Effector memory CD4-positive, alpha-beta T cell (primary cell): Measurements from ENCODE around the gene DIPK1A.

Experiments
- DNase-seq, 3 donors: peaks; one replicate each; pipeline ENCODE4 v3.0.0-alpha.2; 2020
- H3K27ac ChIP-seq: 2 replicates; pipeline ENCODE4 v1.7.0; 2013; ENCODE audit warnings: mild to moderate bottlenecking, low read length, moderate library complexity; ENCODE audit not compliant: insufficient read depth, poor library complexity, severe bottlenecking
- H3K27me3 ChIP-seq: replicated peaks from 2 replicates; pipeline ENCODE4 v1.7.0; 2013; ENCODE audit warnings: mild to moderate bottlenecking, low read length; ENCODE audit not compliant: insufficient read depth, control insufficient read depth, poor library complexity, severe bottlenecking
- H3K36me3 ChIP-seq: 2 replicates; pipeline ENCODE4 v1.7.0; 2013; ENCODE audit warnings: mild to moderate bottlenecking, low read length, moderate library complexity; ENCODE audit not compliant: control insufficient read depth, insufficient read depth
- H3K4me1 ChIP-seq: 2 replicates; pipeline ENCODE4 v1.7.0; 2013; ENCODE audit warnings: low read length, mild to moderate bottlenecking; ENCODE audit not compliant: control insufficient read depth, insufficient read depth, poor library complexity, severe bottlenecking
- H3K4me3 ChIP-seq: 2 replicates; pipeline ENCODE4 v1.7.0; 2013; ENCODE audit warnings: low read length, low read depth, mild to moderate bottlenecking; ENCODE audit not compliant: insufficient read depth, poor library complexity, severe bottlenecking
- H3K9me3 ChIP-seq: 2 replicates; pipeline ENCODE4 v1.7.0; 2013; ENCODE audit warnings: mild to moderate bottlenecking, low read length, moderate library complexity; ENCODE audit not compliant: control insufficient read depth

The DIPK1A gene

DNA sequence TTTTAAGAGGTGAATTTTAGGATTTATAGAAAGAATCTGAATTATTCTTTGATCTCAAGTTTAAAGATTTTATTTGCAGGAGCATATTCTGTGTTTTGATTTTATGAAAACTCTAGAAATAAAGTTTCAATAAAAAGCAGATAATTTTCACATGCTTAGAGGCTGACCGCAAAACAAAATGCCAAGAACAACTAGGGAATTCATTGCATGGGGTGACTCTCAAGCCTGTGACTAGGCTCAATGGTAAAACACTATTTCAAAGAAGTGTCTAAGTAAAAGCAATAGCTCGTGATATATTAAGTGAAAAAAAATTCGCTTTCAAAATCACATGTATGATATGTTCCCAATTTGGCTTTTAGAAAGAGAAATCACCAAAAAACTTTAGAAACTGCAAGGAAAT, 79.9 kb downstream of the DIPK1A start:
- Histone ChIP-seq H3K27me3 (no peaks in the 10 kb centered on the region), H3K4me3 (no peak overlapping the region), H3K9me3 (no peaks in the 10 kb centered on the region), H3K36me3 (no peaks in the 10 kb centered on the region), H3K4me1 (peaks cover 25% of the 10 kb centered on the region), H3K27ac (no peak overlapping the region)
- no peak for DNase-seq

DNA sequence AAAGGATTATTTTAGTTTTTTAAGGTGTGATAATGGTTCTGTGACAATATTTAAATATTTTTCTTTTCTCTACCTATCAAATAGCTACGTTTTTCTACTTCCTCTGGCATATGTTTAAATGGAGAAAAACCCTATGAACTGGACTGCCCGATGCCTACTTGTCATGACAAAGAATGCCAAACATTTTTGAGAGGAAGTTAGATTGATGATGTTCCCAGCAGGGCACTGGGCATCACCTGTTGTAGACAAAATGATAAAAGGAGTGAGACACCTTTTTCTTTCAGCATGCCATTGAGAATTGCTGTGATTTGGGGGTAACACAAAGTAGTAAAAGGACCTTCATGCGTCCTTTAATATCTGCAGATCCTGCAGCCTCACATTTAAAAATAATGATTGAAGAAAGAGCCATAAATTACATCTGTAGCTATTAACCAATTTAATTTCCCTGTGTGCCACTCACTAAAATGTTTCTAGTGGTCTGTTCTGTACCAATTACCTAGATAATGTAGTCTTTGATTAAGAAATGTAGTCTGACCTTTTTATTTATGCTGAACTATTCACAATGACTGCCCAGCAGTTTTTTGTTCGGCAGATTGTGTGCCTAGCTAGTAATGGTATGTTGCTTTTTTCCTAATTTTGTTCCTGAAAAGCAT, 81.8 kb downstream of the DIPK1A start:
- Histone ChIP-seq H3K9me3 (no peaks in the 10 kb centered on the region), H3K27ac (no peak overlapping the region), H3K4me3 (no peak overlapping the region), H3K4me1 (peaks cover 22% of the 10 kb centered on the region), H3K36me3 (peaks cover 4% of the 10 kb centered on the region), H3K27me3 (no peaks in the 10 kb centered on the region)
- DNase-seq: no peak

DNA sequence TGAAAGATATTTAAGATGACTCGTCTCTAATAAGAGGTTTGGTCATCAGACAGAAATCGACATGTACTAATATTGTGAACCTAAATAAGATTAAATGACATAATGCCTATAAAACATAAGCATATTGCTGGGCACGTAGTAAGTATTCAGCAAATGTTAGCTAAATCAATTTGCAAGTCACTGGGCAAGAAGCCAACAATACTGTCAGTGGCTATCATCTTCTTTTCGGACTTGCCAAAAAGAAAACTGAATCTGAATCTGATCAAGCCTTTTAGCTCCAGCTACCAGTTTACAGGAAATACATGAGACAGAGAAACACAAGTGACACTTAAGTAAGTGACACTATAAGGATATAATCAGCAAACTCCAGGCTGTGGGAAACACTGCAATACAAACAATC, 83.5 kb downstream of the DIPK1A start:
- H3K9me3 ChIP-seq: no peaks in the 10 kb centered on the region
- no peak for DNase-seq
- H3K27me3 ChIP-seq: no peaks in the 10 kb centered on the region
- H3K36me3 ChIP-seq: peaks cover 6% of the 10 kb centered on the region
- no peak overlapping the region for H3K4me3 ChIP-seq
- peaks cover 10% of the 10 kb centered on the region for H3K4me1 ChIP-seq
- H3K27ac ChIP-seq: no peak overlapping the region

DNA sequence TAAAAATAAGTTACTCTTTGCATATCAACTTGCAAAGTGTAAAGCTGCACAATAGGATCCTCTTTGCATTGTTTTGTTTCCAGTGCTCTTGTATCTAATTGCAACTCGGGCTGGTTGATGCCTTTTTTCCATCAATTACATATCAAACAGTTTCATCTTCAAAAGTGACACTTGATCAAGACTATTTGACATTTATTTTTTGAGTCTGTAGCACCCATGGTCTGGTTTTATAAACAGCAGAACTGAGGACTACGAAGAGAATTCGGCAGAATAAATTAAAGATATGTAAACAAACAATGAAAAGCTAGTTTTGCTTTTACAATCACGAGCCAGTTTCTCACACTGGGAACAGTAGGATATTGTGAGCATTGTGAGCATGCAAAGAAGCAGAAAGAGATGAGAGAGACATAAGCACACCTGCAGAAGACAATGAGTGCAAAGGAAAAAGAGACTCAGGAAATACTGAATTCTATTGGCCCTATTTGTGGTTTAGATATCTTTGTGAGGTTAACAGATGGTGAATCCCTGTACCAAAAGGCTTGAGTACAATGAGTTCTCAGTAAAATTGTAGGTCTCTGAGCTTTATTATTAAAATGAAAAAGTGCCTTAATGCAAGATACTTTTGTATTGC, 84.1 kb downstream of the DIPK1A start:
- Histone ChIP-seq H3K27ac (no peak overlapping the region), H3K4me3 (no peak overlapping the region), H3K9me3 (no peaks in the 10 kb centered on the region), H3K36me3 (peaks cover 6% of the 10 kb centered on the region), H3K27me3 (no peaks in the 10 kb centered on the region), H3K4me1 (peaks cover 8% of the 10 kb centered on the region)
- no peak for DNase-seq

DNA sequence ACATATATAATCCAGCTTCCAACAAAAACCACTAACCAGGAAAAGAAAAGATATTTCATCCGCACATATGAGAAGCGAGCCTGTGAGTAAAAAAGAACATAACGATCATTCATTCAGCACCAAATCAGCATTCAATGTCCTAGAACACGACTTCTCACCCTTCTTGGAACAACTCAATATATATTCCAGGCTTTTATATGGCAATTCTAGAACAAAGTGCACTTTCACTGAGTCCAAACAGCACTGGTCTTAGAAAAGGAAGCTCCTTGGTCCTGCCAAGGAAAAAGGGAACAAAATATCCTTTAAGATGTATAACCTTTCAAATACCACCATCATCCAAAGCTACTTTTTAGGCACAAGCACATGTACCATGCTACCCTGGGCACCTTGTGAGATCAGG, 84.9 kb downstream of the DIPK1A start:
- H3K27ac ChIP-seq: no peak overlapping the region
- no peaks in the 10 kb centered on the region for H3K27me3 ChIP-seq
- no peak overlapping the region for H3K4me3 ChIP-seq
- H3K9me3 ChIP-seq: no peaks in the 10 kb centered on the region
- H3K4me1 ChIP-seq: peaks cover 8% of the 10 kb centered on the region
- DNase-seq: no peak
- H3K36me3 ChIP-seq: peaks cover 6% of the 10 kb centered on the region

DNA sequence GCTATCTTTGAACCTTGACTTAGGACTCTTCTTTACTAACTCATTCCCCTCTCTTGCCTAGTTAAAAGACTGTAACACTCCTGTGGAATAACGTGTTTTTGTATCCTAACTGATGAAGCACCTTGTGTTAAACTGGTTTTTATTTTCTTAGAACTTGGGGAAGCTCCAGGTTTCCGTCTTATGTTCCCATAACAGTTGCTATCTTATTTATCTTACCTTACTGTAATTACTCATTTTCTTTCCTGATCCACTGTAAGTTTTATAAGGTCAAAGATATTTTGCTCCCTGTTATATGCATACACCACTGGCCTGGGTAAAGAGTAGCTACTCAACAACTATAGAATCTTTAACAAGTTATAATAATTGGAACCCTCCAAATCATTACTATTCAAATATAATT, 86.3 kb downstream of the DIPK1A start:
- peaks cover 8% of the 10 kb centered on the region for H3K4me1 ChIP-seq
- no peak for DNase-seq
- H3K27me3 ChIP-seq: no peaks in the 10 kb centered on the region
- H3K9me3 ChIP-seq: no peaks in the 10 kb centered on the region
- H3K36me3 ChIP-seq: peaks cover 6% of the 10 kb centered on the region
- H3K4me3 ChIP-seq: no peak overlapping the region
- no peak overlapping the region for H3K27ac ChIP-seq

DNA sequence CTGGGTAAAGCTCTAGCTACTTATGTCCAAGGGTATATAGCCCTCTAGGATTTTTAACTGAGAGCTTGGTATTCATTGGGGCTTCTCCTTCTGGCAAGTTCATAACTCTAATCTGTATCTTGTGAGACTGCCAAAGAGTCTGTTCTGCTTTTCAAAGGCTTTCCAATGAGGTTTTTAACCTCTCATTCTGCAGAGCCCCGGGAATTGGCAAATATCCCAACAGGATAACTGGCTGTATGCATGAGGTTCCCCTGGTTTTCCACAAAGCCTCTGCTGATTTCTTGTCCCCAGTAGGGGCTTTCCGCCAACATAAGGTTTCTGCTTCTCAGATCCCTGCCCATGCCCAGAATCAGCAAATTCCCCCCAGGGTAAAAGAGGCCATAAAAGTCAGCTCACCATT, 88.5 kb downstream of the DIPK1A start:
- Histone ChIP-seq H3K4me1 (peaks cover 8% of the 10 kb centered on the region), H3K36me3 (peaks cover 6% of the 10 kb centered on the region), H3K9me3 (no peaks in the 10 kb centered on the region), H3K27me3 (no peaks in the 10 kb centered on the region), H3K4me3 (no peak overlapping the region), H3K27ac (no peak overlapping the region)
- DNase-seq: no peak

DNA sequence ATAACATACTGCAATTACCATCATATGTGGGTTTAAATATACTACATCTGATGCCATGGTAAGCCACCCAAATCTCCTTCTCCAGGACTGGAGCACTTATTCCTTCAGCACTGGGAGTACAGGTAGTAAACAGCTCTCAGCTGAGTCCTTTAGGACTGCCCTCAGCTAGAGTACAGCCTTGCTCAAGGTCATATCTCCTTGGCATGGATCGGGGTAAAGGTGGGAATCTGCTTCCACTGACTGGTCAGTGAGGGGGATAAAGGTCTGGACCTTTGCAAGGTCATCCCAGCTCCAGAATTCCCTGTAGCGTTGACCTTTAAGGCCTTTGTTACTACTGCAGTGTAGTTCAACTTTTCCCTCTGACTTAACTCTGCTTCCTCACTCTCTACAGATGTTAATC, 90.7 kb downstream of the DIPK1A start:
- Histone ChIP-seq H3K27me3 (no peaks in the 10 kb centered on the region), H3K9me3 (no peaks in the 10 kb centered on the region), H3K36me3 (peaks cover 6% of the 10 kb centered on the region), H3K27ac (no peak overlapping the region), H3K4me1 (no peaks in the 10 kb centered on the region), H3K4me3 (no peak overlapping the region)
- no peak for DNase-seq

DNA sequence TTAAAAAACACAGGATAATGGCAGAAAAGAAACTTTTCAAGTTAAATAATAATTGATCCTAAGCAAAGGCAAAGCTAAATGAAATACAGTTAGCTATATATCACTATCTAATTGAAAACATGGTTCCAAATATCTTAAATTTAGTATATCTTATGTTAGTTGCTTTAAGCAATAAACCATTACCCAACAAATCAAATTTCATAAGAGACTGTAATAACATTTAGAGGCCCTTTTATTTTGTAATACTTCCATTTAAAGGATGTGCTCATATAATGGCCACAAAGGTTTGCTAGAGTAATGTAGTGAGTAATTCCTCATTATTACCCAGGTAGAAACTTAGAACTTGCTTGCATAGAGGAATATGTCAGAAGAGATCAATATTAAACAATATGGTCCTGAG, 97.1 kb downstream of the DIPK1A start:
- H3K36me3 ChIP-seq: no peaks in the 10 kb centered on the region
- H3K27ac ChIP-seq: no peak overlapping the region
- DNase-seq: no peak
- H3K4me3 ChIP-seq: no peak overlapping the region
- no peaks in the 10 kb centered on the region for H3K4me1 ChIP-seq
- H3K27me3 ChIP-seq: no peaks in the 10 kb centered on the region
- no peaks in the 10 kb centered on the region for H3K9me3 ChIP-seq

DNA sequence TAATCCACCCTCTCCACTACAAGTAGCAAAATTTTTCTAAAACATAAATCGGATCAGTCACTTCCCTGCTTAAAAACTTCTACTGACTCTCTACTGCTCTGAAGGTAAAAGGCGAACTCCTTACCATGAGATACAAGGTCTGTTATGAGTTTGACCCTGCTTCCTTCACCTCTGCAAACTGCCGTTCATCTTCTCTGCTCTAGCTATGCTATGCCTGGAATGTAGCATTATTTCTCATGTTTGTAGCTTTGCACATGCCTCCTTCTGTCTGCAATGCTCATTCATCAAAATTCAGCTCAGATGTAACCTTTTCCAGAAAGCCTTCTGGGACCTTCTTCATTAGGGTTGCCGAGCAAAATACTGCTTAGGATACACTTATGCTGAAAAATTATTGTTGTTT, 98.7 kb downstream of the DIPK1A start:
- H3K36me3 ChIP-seq: no peaks in the 10 kb centered on the region
- H3K4me3 ChIP-seq: no peak overlapping the region
- H3K9me3 ChIP-seq: no peaks in the 10 kb centered on the region
- H3K4me1 ChIP-seq: no peaks in the 10 kb centered on the region
- no peak overlapping the region for H3K27ac ChIP-seq
- no peak for DNase-seq
- no peaks in the 10 kb centered on the region for H3K27me3 ChIP-seq
